NCI-H146 (cell line): ENCODE results near the gene ZFAND2A.
"Not testable (repeated sequence)": the region's sequence is repeated elsewhere in the genome, so short reads cannot be mapped to it uniquely, and the experiment has no call there.

ENCODE experiments used
- DNase-seq: peaks from one replicate; lab custom pipeline; 2025; lab: John Stamatoyannopoulos, UW

Gene ZFAND2A

DNA sequence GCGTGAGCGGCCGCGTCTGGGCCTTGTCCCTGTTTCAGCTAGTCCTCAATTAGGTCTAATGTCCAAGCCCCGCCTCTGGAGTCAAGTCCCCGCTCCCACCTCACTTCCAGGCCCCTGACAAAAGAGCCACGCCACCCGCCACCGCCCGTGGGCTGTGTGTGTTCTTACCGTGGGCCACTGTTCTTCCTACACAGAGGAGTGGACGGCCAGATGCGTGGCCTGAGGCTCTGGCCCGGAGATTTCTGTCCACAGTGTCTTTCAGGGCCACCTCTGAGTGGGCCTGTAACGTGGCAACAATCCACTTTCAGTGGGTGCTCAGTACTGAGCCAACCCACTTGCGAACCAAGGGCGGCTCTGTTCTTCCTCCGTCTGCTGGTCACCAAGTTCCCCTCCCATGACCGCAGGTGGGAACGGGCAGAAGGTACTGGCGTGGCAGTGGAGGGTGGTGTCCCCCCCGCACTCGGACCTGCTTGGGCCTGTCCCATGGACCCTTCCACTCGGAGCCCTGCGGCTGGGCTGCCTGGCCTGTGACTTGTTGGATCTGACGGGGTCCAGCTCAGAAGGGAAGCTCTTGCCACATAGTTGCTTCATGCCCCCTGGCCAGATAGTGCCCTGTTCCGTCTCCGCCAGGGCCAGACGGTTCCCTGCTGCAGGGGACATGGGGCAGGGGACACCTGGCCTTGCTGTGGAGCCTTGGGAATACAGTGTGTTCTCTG is 15.0 kb upstream of the ZFAND2A start:
- no peak for DNase-seq

DNA sequence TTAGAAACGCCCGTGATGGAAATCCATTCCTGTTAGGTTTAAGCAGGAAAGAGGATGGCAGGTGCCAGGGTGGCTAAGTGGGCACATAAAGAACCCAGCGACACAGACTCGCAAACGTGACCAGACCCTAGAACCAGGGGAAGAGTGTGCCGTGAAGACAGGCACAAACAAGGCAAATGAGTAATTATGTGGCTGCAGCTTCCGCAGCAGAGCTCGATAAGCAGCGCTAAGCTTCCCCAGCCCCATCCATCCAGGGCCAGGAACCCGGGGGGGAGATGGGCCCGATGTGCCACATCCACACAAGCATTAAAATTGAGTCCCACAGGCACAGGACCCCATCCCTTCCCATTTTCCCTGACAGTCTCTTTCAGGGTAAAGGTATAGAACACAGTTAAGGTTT is 14.0 kb upstream of the ZFAND2A start:
- DNase-seq = no peak

DNA sequence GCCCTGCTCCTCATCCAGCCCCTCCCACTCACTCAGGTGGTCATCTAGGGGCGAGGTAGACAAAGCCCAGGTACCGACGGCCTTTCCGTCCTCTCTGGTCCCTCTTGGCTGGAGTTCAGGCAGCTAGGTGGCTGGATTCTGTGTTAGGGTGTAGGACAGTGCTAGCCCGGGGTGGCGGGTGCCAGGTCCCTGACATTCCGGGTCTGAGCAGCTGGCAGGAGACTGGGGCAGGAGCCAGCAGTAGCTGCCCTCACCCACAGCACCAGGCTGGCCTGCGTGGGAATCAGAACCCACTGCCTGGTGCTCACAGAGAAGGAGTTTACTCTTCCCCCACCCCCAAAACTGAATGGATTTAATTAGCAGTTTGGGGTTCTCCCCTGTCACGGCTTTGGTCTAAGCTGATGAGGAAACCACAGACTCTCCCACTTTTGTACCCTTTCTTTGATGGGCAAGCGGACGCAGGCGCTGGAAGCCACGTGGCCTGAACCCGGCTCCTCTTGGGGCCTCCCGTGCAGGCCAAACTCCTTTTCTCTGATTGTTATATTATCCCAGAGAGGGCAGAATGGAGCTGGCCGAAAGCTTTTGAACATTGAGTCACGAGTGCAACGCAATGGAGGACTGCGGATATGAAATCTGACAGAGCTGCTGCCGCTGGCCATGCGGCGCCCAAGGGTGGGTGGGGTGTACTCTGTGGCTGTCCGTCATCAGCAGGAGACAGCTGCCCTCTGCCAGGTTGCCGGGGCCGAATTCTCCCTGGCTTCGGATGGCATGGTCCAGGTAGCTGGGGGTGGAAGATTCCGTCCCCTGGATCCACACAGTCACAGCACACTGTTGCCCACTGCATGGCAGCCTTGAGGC is 12.9 kb upstream of the ZFAND2A start:
- DNase-seq = no peak

DNA sequence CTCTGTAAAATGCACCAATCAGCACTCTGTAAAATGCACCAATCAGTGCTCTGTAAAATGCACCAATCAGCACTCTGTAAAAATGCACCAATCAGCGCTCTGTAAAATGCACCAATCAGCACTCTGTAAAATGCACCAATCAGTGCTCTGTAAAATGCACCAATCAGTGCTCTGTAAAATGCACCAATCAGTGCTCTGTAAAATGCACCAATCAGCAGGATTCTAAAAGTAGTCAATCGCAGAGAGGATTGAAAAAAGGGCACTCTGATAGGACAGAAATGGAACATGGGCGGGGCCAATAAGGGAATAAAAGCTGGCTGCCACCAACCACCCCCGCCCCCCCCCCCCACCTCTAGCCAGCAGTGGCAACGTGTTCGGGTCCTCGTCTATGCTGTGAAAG is 11.5 kb upstream of the ZFAND2A start:
- not testable (repeated sequence) for DNase-seq

DNA sequence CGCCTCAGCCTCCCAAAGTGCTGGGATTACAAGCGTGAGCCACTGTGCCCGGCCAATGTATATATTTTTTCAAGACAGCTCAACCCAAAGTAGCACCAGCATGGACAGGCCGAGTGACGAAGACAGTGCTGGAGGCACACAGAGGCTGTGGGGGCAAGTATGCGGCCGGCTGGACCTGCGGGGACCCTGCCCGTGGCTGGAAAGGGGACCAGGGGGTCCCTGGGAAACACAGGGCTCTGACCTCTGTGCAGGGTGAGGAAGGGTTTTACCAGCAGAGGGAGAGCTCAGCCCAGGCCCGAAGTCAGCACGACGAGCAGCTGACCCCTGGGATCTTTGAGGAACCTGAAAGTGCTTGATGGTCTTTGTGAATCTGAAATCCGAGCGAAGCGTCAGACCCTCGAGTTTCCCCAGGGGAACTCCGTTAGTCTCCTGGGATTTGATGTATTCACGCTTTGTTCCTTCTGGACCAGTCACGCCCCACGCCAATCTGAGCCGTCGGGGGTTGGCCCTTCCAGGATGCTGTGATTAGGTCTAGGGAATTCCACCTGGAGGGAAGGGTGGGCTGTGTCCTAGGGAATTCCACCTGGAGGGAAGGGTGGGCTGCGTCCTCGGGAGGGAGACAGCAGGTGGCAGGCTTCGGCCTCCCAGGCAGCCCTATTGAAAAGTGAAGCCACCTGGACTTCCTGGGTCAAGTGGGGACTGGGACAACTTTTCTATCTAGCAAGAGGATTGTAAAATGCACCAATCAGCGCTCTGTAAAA is 10.9 kb upstream of the ZFAND2A start:
- no peak for DNase-seq

DNA sequence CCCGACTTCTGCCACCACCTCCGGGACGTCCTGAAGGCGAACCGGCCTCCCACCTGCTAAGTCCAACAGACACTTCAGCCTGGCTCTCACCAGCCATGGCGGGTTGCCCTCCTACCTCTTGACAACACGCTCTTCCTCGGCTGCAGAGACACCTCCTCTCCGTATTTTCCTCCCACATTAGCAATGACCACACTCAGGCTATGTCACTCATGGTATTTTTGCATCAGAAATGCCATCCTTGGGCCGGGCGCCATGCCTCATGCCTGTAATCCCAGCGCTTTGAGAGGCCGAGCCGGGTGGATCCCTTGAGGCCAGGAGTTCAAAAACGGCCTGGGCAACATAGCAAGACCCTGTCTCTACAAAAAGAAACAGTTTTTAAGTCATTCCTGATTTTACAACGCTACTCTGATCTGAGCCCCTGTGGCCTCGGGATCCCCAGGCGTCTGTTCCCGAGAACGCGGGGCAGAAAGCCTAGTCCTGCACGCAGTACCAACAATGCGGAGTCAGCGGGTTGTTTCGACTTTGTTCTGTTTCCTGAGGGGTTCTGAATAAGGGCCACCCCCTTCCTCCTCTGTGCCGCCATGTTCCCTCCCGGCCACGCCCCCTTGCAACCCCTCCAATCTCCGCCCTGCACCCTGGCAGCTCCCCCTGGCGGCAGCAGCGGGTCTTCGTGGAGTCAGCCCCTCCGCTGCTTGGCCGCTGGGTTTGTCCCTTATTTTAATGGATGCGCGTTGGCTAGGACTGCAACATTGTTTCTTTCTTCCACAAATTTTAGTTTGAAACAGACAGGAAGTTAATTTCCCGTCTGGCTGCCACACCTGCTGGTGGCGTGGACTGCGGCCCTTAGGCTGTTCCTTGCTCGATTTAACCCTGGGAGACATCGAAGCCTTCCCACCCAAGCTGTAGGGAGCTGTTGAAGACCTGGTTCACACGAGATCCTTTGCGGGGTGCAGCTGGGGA is 9.7 kb upstream of the ZFAND2A start:
- DNase-seq = peak; percentile 89

DNA sequence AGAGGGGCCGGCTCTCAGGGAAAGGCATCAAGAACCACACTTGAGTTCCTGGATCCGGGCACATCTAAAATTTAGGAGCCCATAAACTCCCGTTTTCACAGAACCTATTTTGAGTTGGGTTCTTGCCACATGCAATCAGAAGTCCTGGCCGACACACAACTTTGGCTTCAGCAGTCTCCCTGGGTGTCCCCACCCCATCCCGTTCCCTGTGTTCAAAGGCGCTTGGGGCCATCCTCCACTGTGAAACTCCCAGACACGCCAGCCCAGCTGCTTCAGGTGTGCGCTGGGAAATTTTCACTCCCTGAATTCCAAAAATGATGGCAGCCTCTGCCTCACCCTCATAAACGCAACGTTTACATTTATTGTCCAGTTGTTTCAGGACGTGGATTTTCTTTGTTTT is 8.4 kb upstream of the ZFAND2A start:
- no peak for DNase-seq

DNA sequence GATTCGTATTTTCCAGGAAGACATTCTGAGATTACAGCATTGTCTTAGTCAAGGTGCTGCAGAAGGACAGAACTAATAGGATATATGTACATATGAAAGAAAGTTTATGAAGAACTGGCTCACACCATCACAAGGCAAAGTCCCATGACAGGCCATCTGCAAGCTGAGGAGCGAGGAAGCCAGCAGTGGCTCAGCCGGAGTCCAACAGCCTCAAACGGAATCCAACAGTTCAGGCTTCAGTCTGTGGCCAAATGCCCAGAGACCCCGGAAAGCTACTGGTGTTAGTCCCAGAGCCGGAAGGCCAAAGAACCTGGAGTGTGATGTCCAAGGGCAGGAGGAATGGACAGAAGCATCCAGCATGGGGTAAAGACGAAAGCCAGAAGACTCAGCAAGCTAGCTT is 4.4 kb upstream of the ZFAND2A start:
- no peak for DNase-seq

DNA sequence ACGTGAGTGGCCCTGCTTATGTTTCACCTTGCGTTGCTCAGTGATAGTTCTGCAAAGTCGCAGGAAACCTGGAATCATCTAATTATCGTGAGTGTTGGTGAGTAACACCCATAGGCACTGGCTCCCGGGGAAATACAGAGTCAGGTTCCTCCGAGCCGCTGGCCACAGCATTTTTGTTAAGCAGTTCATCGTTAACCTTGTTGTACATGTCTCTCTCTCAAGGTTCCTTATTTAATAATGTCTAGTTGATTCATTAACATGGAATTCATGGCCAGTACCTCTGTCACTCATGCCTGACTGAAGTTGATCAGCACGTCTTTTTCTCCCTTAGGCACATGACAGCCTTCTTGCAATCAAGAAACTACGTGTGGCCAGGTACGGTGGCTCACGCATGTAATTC is 3.1 kb upstream of the ZFAND2A start:
- DNase-seq = no peak

DNA sequence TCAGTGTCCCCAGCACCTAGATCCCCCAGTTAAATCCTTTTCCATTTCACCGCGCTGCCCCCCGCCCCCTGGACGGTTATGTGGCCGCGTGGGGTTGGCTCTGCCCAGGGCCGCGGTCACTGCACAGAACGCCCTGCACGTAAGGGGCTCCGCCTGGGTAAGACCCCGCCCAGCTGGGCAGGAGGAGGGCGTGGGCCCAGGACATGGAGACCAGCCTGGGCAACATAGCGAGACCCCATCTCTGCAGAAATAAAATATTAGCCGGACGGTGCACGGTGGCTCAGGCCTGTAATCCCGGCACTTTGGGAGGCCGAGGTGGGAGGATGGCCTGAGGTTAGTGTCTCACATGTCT is 650 bp upstream of the ZFAND2A start:
- peak; percentile 49 for DNase-seq

DNA sequence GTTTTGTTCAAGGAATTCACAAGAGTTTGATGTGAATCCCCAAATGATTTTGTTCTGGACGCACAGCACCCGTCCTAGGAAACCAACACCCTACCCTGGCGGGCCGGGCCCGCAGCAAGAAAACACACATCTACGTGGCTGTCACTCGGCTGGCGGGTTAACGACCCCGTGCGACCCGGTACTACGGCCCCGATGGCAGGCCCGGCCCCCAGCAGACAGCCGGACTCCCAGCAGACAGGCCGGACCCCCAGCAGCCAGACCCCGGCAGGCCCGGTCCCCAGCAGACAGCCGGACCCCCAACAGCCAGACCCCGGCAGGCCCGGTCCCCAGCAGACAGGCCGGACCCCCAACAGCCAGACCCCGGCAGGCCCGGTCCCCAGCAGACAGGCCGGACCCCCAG is 765 bp downstream of the ZFAND2A start:
- not testable (repeated sequence) for DNase-seq

DNA sequence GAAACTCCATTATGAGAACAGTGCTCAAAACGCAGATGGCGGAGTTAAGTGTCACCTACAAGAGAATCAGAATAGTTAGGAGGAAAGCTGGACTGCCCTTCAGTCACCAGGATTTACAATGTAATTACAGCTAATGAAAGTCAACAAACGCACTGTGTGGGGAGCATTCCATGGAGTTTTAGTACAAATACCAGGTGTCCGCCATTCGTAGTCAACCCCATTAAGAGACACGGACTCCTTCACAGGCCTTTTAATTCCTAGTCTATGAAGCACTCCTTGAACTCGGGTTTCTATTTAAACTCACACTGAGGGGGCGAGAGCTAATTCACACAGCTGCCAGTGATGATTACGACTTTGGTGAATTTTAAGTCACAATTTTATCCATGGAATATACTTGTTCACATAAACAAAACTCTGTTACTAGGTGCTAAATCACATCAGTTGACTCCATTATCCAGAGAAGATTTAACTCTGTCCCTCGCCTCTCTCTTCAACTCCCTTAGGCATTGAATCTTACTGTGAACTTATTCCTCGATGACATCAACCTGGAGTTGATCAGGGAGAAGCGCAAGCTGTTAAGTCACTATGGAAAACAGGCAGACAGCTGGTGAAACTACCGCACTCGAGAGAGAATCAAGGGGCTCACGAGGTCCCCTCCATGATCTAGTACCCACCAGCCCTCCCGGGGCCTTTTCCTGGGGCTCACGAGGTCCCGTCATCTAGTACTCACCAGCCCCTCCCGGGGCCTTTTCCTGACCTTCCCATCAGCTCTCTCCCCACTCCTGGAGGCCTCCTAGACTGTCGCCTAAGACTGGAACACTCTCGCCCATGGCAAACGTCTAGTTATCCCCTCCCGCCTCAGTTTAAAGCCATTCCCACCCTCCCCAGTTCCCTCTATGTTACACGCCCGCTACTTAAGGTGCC is 1.5 kb downstream of the ZFAND2A start:
- DNase-seq = peak; percentile 70

DNA sequence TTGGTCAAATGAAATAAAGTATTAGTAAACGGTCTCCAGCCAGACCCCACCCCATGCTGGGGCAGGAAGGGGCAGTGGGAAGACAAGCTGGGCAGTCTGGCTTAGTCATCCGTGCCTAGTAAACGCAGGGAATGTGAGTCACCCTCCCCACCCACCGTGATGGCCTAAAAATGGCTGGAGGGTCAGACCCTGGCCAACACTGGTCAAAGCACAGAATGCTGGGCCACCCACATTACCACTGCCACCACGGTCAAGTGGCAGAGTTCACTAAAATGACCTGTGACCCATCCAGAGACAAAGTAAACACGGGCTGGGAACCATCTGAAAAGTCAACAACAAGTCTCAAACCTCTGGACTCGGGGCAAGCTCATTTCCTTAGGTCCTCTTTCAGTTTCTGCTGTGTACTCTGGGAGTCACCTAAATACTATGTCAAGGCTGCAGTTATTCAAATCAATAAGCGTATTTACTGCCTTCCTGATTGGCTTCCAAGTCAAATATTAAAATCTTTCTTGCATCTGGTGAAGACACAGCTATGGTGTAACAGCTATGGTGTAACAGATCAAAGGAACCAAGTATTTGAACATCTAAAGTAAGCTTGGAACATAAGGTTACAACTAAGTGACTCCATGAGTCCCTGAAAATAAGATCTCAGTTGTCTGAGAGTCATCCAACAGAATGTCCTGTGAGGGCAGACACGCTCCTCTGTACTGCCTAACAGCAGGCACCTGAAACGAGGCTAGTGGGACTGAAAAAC is 3.0 kb downstream of the ZFAND2A start:
- DNase-seq = no peak

DNA sequence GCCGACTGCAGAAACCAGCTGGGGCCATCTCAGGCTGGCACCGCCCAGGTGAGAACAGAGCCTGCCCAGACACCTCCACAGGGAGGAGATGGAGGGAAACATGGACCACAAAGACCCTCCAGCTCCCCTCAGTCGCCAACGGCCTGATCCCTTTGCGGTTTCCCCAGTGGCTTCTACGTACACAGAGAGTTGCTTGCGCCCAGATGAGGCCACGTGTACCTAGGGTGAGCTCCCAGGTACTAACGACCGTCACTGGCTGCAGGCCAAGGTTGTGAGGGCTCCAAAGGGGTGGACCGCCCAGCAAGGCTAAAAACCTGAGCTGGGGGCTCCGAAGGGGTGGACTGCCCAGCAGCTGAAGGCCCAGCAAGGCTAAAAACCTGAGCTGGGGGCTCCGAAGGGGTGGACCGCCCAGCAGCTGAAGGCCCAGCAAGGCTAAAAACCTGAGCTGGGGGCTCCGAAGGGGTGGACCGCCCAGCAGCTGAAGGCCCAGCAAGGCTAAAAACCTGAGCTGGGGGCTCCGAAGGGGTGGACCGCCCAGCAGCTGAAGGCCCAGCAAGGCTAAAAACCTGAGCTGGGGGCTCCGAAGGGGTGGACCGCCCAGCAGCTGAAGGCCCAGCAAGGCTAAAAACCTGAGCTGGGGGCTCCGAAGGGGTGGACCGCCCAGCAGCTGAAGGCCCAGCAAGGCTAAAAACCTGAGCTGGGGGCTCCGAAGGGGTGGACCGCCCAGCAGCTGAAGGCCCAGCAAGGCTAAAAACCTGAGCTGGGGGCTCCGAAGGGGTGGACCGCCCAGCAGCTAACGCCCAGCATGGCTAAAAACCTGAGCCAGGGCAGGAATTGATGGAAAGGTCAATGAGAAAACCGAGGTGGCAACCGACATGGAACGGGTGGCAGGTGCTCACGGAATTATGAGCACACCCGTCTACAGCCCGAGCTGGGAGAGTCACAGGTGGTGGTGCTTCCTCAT is 3.9 kb downstream of the ZFAND2A start:
- not testable (repeated sequence) for DNase-seq

DNA sequence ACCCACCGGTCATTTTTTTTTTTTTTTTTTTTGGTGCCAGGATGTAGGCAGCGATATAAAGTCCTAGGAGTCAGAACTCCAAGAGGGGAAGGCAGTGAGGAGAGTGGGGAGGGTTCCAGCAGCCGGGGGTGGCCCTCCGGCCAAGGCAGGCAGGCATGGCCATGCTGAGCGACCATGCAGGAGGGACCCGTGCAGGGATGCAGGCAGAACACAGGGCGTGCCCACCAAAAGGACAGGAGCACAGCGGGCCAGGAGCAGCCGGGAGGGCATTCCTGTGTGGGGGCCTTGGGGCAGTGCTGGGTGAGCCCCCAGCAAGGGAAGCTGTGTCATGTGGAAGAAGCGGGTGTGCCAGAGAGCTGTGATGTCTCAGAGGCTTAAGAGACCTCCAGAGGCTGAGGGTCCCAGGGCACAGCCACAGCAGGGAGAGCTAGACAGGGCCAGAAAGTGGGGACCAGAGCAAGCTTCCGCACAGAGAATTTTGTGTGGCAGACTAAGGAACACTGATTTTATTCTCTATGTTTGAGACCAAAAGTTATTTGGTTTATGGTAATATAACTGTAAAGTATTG is 5.7 kb downstream of the ZFAND2A start:
- DNase-seq = no peak

DNA sequence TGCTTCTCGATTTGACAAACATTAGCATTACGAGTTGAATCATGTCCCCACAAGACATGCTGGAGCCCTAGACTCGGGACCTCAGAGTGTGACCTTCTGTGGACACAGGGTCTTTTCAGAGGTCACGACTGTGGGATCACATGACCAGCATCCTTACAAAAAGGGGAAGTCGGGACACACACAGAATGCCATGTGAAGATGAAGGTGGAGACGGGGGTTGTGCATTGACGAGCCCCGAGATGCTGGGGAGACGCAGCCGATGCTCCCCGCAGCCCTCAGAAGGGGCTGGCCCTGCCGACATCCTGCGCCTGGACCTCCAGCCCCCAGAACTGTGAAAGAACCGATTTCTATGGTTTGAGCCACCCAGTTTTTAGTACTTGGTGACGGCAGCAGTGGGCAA is 7.5 kb downstream of the ZFAND2A start:
- DNase-seq = no peak

DNA sequence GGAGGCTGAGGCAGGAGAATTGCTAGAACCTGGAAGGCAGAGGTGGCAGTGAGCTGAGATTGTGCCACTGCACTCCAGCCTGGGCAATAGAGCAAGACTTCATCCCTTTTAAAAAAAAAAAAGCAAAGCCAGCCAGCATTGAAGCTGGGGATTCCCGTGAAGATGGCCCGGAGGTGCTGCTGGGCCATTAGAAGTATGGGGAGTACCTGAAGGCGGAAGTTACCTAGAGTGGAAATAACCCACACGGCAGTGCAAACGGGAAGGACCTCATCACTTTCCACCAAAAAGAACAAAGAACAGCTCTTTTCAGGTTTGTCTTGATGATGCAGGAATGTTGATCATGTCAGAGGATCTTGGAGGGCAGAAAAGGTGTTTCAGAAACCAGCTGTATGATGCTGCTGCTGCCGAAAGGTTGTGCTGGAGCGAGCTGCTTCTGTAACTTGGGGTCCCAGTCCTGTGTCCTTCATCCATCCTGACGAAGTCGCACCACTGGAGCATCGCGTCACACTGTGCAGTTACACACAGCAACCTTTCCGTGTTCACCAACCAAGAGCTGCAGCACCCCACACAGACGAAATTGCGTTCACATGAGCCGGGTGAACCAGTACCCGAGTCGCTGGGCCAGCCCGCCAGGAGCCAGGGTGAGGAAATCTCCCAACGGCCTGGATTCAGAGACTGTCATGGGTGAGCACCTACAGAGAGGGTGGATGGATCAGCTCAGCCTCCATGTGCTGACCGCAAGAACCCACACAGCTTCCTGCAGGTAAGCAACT is 8.2 kb downstream of the ZFAND2A start:
- DNase-seq = no peak

DNA sequence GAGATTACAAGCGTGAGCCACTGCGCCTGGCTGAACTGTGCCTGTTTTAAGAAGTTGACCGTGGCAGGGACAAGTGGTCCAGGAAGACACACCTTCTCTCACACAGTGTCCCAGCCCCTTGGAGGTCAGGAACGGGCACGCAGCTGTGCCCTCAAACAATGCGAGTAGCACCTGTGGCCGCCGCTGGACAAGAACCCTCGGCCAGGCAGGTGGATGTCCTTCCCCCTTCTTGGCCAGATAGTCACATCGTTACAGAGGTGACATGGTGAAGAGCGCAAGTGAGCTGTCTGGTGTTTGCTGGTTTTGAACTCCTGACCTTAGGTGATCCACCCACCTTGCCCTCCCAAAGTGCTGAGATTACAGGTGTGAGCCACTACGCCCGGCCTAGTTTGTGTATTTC is 8.8 kb downstream of the ZFAND2A start:
- no peak for DNase-seq
